CD14-positive monocyte (primary cell): ENCODE results near the gene ESRRA. TPM values are rescaled to one million over a fixed set of nuclear protein-coding genes. Genes with fewer than 3 reads are reported as not detected.

ENCODE experiments used
- DNase-seq, 3 donors: peaks; one replicate each; pipeline ENCODE4 v3.0.0-alpha.2; 2011 to 2022
- H2AFZ ChIP-seq: 2 replicates; pipeline ENCODE4 v1.6.0; 2012; ENCODE audit warnings: mild to moderate bottlenecking, low read depth, low read length, inconsistent platforms; ENCODE audit not compliant: insufficient read depth, poor library complexity, severe bottlenecking
- H3K27ac ChIP-seq, 2 donors: 1 replicate in 1 of 2; 2 replicates in 1 of 2; pipeline ENCODE4 v1.5.1; 2012 to 2013; ENCODE audit warnings: low read length in 2 of 2, control low read depth in 1 of 2, inconsistent platforms in 1 of 2, low read depth in 1 of 2, mild to moderate bottlenecking in 1 of 2
- H3K27me3 ChIP-seq, 2 donors: one replicate each; pipeline versions ENCODE4 v1.6.0 to v1.6.1; 2011 to 2013; ENCODE audit warnings: low read length in 2 of 2; ENCODE audit not compliant: control insufficient read depth in 2 of 2, insufficient read depth in 2 of 2
- H3K36me3 ChIP-seq, 2 donors: replicated peaks in 1 of 2; 1 replicate in 1 of 2; 2 replicates in 1 of 2; pipeline versions ENCODE4 v1.5.1 to v1.6.1; 2012 to 2013; ENCODE audit warnings: low read length in 2 of 2, control low read depth in 1 of 2, inconsistent platforms in 1 of 2, mild to moderate bottlenecking in 1 of 2; ENCODE audit not compliant: insufficient read depth in 2 of 2, control insufficient read depth in 1 of 2
- H3K4me1 ChIP-seq, 2 donors: 1 replicate in 1 of 2; 2 replicates in 1 of 2; pipeline versions ENCODE4 v1.5.1 to v1.6.1; 2012 to 2013; ENCODE audit warnings: low read length in 2 of 2, control low read depth in 1 of 2, inconsistent platforms in 1 of 2, mild to moderate bottlenecking in 1 of 2, moderate library complexity in 1 of 2; ENCODE audit not compliant: insufficient read depth in 2 of 2, control insufficient read depth in 1 of 2
- H3K4me2 ChIP-seq: replicated peaks from 2 replicates; pipeline ENCODE3; 2012; ENCODE audit warnings: low read length, moderate library complexity, mild to moderate bottlenecking; ENCODE audit not compliant: poor library complexity, severe bottlenecking; ENCODE audit errors: extremely low read depth
- H3K4me3 ChIP-seq, 3 experiments: fragments of 200-600 bp in 1 of 3; sonication (generic) in 1 of 3; replicated peaks in 1 of 3; 1 replicate in 2 of 3; 2 replicates in 1 of 3; pipeline ENCODE4 v1.5.1; 2011 to 2013; ENCODE audit warnings: low read length in 3 of 3, mild to moderate bottlenecking in 3 of 3, control low read depth in 2 of 3, low read depth in 2 of 3, inconsistent platforms in 1 of 3, moderate library complexity in 1 of 3
- H3K79me2 ChIP-seq: 2 replicates; pipeline ENCODE4 v1.6.0; 2012; ENCODE audit warnings: mild to moderate bottlenecking, control low read depth, inconsistent platforms, low read length, moderate library complexity; ENCODE audit not compliant: insufficient read depth
- H3K9ac ChIP-seq: 2 replicates; pipeline ENCODE4 v1.6.0; 2017; ENCODE audit warnings: low read length, mild to moderate bottlenecking; ENCODE audit not compliant: insufficient read depth, poor library complexity, severe bottlenecking
- H3K9me3 ChIP-seq, 2 donors: replicated peaks in 1 of 2; 1 replicate in 1 of 2; 2 replicates in 1 of 2; pipeline versions ENCODE4 v1.5.1 to v1.6.1; 2012 to 2013; ENCODE audit warnings: low read length in 2 of 2, control low read depth in 1 of 2; ENCODE audit not compliant: control insufficient read depth in 1 of 2, insufficient read depth in 1 of 2
- H4K20me1 ChIP-seq: 2 replicates; pipeline ENCODE4 v1.6.0; 2012; ENCODE audit warnings: mild to moderate bottlenecking, low read length, control low read depth, moderate library complexity; ENCODE audit not compliant: insufficient read depth
- H3K27ac Mint-ChIP-seq, 7 donors: one replicate each; pipeline ENCODE4 v1.8.0; 2020; ENCODE audit warnings: mild to moderate bottlenecking in 7 of 7, mixed read lengths in 7 of 7, moderate library complexity in 6 of 7, inconsistent platforms in 2 of 7
- H3K27me3 Mint-ChIP-seq, 3 donors: one replicate each; pipeline ENCODE4 v1.8.0; 2021 to 2022; ENCODE audit warnings: low read depth in 3 of 3, mild to moderate bottlenecking in 3 of 3, mixed read lengths in 3 of 3, moderate library complexity in 3 of 3, inconsistent platforms in 1 of 3
- H3K36me3 Mint-ChIP-seq, 2 donors: one replicate each; pipeline ENCODE4 v1.8.0; 2020; ENCODE audit warnings: mixed read lengths in 2 of 2, inconsistent platforms in 1 of 2, mild to moderate bottlenecking in 1 of 2
- H3K4me1 Mint-ChIP-seq: one replicate; pipeline ENCODE4 v1.8.0; 2020; ENCODE audit warnings: mild to moderate bottlenecking, mixed read lengths
- H3K4me3 Mint-ChIP-seq, 2 donors: one replicate each; pipeline ENCODE4 v1.8.0; 2020; ENCODE audit warnings: mild to moderate bottlenecking in 2 of 2, mixed read lengths in 2 of 2, moderate library complexity in 1 of 2
- H3K9me3 Mint-ChIP-seq, 7 donors: one replicate each; pipeline ENCODE4 v1.8.0; 2020 to 2022; ENCODE audit warnings: mixed read lengths in 7 of 7, mild to moderate bottlenecking in 6 of 7, moderate library complexity in 6 of 7, inconsistent platforms in 2 of 7
- CTCF ChIP-seq: fragments of 200-600 bp; IDR thresholded peaks from one replicate; pipeline ENCODE4 v1.8.0; 2022; ENCODE audit warnings: antibody characterized with exemption, mild to moderate bottlenecking
- WGBS: methylation state at CpG from one replicate; pipeline ENCODE4 v1.1.5; 2013; ENCODE audit warnings: missing lambda C conversion rate; ENCODE audit not compliant: insufficient coverage; 5-methylcytosine and 5-hydroxymethylcytosine counted together
- intact Hi-C, 2 donors: fragments of 100-400 bp; cut with micrococcal nuclease; formaldehyde crosslinking; loops; one replicate each; pipeline versions ENCODE4 v1.15.0 to v1.15.1; 2023
- polyA plus RNA-seq, 3 donors: library from polyadenylated mRNA; depleted of rRNA in 1 of 3; unstranded in 2 of 3; stranded (reverse) in 1 of 3; fragments of 300-500 nt in 2 of 3; fragments of >200 nt in 1 of 3; fragmentation: Illumina TruSeq in 2 of 3; gene quantifications; 1 replicate in 2 of 3; 2 replicates in 1 of 3; pipeline ENCODE4 v1.2.3, GENCODE V29; 2012 to 2021

The ESRRA gene
- polyA plus RNA-seq, 3 donors, result 15.3 to 45.7 (median 18.3) TPM

- H2AFZ ChIP-seq, result peak overlapping the region; percentile 85
- TF ChIP-seq CTCF, result peak; percentile 17
- no peaks in the 10 kb centered on the region for H4K20me1 ChIP-seq
- H3K4me1 ChIP-seq, result peaks cover 29 to 34% of the 10 kb centered on the region in 2 donors
- peaks cover 14 to 27% of the 10 kb centered on the region in 2 donors for H3K36me3 Mint-ChIP-seq
- H3K4me1 Mint-ChIP-seq, result peaks cover 29% of the 10 kb centered on the region
- H3K36me3 ChIP-seq, result peaks cover 19% of the 10 kb centered on the region in 2 donors
- H3K9me3 ChIP-seq, result no peaks in the 10 kb centered on the region
- H3K4me3 ChIP-seq, result peak overlapping the region; percentile 61 to 95 (median 67)
- no peaks in the 10 kb centered on the region for H3K27me3 Mint-ChIP-seq
- peak overlapping the region; percentile 94 for H3K9ac ChIP-seq
- DNase-seq, result peak; percentile 98 to 100 (median 99)
- peaks cover 8% of the 10 kb centered on the region for H3K79me2 ChIP-seq
- H3K27ac ChIP-seq, result peak overlapping the region; percentile 84 to 97
- WGBS, result under 1% methylated on average over 58 of the region's 58 CpGs
- peak overlapping the region; percentile 96 to 99 (median 98) for H3K27ac Mint-ChIP-seq
- peak overlapping the region; percentile 94 to 98 for H3K4me3 Mint-ChIP-seq
- no peaks in the 10 kb centered on the region for H3K9me3 Mint-ChIP-seq
- H3K4me2 ChIP-seq, result peak overlapping the region; percentile 89
- intact Hi-C loops, result loop anchor here (1.0 to 5.0 kb wide), 5 partner anchors 15 to 35 kb away; partner anchors contain the start of genes BAD (in 2 of the 2), CATSPERZ (in 1 of the 2) and GPR137 (in 1 of the 2)
- H3K27me3 ChIP-seq, result no peaks in the 10 kb centered on the region
Observed at GRCh38 chr11:64269540-64270220, 35.6 kb upstream of the ESRRA start.

- H2AFZ ChIP-seq, result no peak overlapping the region
- Mint-ChIP-seq H3K27me3 (peaks cover 0 to 1% (median 0%) of the 10 kb centered on the region in 3 donors), H3K4me3 (no peak overlapping the region), H3K9me3 (no peaks in the 10 kb centered on the region), H3K4me1 (peaks cover 8% of the 10 kb centered on the region), H3K36me3 (peaks cover 16 to 33% of the 10 kb centered on the region in 2 donors), H3K27ac (peak overlapping the region in 1 of 7 donors; percentile 26)
- peaks cover 4 to 25% of the 10 kb centered on the region in 2 donors for H3K36me3 ChIP-seq
- no peak overlapping the region for H3K4me3 ChIP-seq
- H3K4me1 ChIP-seq, result peaks cover 8 to 10% of the 10 kb centered on the region in 2 donors
- TF ChIP-seq CTCF, result no peak
- DNase-seq, result no peak
- H3K4me2 ChIP-seq, result no peak overlapping the region
- no peaks in the 10 kb centered on the region for H4K20me1 ChIP-seq
- no peaks in the 10 kb centered on the region for H3K9me3 ChIP-seq
- intact Hi-C loops, result no loop called here
- no peak overlapping the region for H3K27ac ChIP-seq
- no peak overlapping the region for H3K9ac ChIP-seq
- no peaks in the 10 kb centered on the region for H3K27me3 ChIP-seq
- H3K79me2 ChIP-seq, result peaks cover 8% of the 10 kb centered on the region
- WGBS, result 97% methylated on average over 13 of the region's 15 CpGs
Observed at GRCh38 chr11:64275031-64275800, 30.1 kb upstream of the ESRRA start.
